Measurements from ENCODE around the gene POLD1.

- TF ChIP-seq CTCF (IDR thresholded peaks at IDR 0.05), result peak; percentile 81
- TF ChIP-seq EZH2 (IDR thresholded peaks at IDR 0.05), result no peak
- no peak for TF ChIP-seq EZH2phosphoT487 (IDR thresholded peaks at IDR 0.05)
Observed at GRCh38 chr19:50357178-50358100, 26.7 kb upstream of the POLD1 start.

Measured in neural progenitor cell (in vitro differentiated cells).